GM12874 (cell line): Measurements from ENCODE around the gene ENC1.

ENCODE experiments used
- TF ChIP-seq, protein P1 (sequence below): IDR thresholded peaks from 2 replicates; pipeline ENCODE4 v1.5.1; 2011; ENCODE audit warnings: low read depth, mild to moderate bottlenecking, control low read depth, low read length, moderate library complexity; ENCODE audit not compliant: insufficient read depth

Gene ENC1

DNA sequence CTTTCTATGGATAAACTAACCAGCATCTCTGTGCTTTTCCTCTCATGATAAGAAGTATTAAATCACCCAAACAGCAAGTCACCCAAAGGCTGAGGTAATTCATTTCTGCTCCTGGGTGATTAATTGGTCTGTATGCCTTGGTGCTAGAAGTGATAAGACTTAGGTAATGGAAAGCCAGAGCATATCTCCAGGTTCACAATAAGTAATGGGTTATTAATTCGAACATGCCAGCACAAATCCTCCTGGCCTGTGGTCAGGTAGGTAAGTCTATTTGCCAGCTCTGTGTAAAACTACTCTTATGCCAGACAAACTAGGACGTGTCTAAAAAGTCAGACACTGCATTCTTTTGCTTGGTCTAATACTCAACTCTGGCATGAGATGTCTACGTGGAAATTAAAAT is 11.2 kb upstream of the ENC1 start:
- TF ChIP-seq, protein P1, sequence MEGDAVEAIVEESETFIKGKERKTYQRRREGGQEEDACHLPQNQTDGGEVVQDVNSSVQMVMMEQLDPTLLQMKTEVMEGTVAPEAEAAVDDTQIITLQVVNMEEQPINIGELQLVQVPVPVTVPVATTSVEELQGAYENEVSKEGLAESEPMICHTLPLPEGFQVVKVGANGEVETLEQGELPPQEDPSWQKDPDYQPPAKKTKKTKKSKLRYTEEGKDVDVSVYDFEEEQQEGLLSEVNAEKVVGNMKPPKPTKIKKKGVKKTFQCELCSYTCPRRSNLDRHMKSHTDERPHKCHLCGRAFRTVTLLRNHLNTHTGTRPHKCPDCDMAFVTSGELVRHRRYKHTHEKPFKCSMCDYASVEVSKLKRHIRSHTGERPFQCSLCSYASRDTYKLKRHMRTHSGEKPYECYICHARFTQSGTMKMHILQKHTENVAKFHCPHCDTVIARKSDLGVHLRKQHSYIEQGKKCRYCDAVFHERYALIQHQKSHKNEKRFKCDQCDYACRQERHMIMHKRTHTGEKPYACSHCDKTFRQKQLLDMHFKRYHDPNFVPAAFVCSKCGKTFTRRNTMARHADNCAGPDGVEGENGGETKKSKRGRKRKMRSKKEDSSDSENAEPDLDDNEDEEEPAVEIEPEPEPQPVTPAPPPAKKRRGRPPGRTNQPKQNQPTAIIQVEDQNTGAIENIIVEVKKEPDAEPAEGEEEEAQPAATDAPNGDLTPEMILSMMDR: no peak

DNA sequence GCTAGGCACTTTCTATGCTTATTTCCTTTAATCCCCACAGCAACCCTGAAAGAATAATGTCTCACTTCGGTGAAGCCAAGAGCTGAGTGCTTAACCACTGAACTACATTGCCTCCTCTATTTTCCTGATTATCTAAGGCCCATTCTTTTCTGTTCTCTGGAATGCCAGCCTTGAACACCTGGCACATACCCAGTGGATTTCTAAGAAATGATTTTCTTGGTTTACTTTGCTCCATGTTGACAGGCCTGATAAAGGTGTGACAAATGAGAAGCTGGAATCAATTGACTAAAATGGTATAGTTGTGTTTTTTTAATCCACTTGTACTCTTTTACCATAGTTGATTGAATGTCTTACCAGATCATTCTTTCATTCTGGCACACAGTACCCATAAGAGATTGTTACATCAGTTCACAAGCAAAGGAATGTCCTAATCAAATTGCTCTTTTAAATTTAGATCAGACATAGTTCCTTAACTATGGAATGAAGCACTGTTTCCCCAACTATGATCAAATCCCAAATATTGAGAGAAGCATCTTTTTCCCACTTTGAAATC is 9.0 kb upstream of the ENC1 start:
- TF ChIP-seq, protein P1: no peak

DNA sequence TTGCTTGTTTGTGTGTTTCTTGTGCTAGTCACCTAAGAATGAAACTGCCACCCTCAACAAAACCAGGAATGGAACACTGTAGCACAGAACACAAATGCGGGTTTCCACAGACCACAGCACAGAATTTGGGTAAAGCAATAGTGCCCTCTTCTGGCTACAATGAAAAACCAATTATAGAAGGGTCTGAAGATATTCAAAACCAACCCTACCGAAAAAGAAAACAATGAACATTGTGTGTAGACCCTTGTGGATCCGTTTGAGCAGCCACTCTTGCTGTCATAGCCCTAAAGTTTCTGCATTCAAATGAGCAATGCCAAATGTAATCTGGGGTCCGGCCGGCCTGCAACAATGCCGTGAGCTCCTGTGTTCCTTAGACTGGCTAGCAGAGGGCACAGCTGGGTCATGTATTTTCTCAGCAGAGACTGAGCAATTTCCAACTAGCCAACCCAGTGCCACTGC is 8.3 kb upstream of the ENC1 start:
- TF ChIP-seq, protein P1: peak; percentile 53

DNA sequence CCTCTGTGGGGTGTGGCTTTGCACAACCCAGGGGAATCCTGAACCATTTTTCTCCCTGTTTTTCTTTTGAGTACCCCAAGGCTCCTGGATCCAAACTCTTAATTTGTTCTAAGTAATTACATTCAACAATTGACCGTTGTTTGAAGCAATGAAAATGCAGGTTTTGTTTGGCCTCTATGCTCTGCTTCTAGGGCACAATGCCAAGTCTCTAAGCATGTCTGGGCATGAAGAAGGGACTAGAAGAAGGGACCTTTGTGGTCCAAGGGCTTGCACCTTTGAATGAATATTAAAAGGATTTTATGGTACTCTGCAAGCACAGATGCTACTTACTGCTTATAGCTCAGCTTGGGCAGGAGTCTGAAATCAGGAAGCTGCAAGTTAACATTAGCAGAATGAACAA is 6.6 kb upstream of the ENC1 start:
- TF ChIP-seq, protein P1: no peak

DNA sequence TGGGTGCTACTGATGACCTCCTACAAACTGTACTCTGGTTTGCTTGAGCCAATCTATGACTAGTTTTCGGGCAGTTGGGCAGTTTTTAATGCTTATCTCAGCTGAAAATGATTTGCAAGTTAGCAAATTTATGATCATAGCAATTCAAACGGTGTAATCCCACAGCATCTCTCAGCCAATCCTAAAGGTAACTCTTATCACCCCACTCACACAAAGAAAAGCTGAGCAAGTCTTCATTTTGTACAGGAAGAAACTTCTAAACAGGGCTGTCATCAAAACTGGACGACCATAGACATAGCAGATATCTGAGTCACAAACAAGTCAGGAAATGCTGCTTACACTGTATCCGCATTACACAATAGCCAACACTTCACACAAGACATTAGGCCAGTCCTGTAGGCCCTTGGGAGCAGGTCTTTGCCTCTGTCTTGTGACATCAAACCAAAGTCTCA is 2.6 kb upstream of the ENC1 start:
- TF ChIP-seq, protein P1: no peak

DNA sequence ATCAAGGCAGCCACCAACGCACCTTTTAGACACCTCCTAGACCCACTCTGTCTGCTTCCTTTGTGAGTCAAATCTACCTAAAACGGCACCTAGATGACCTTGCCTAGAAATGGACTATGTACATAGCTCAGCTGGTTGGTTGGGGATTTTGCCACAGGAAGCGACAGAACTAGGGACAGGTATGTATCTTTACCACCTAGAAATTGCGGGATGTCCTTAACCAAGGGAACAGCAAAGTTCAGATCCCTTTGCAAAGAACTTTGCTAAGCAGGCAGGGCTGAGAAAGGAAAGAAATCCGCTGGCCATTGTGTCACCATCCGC is 2.0 kb upstream of the ENC1 start:
- TF ChIP-seq, protein P1: no peak

DNA sequence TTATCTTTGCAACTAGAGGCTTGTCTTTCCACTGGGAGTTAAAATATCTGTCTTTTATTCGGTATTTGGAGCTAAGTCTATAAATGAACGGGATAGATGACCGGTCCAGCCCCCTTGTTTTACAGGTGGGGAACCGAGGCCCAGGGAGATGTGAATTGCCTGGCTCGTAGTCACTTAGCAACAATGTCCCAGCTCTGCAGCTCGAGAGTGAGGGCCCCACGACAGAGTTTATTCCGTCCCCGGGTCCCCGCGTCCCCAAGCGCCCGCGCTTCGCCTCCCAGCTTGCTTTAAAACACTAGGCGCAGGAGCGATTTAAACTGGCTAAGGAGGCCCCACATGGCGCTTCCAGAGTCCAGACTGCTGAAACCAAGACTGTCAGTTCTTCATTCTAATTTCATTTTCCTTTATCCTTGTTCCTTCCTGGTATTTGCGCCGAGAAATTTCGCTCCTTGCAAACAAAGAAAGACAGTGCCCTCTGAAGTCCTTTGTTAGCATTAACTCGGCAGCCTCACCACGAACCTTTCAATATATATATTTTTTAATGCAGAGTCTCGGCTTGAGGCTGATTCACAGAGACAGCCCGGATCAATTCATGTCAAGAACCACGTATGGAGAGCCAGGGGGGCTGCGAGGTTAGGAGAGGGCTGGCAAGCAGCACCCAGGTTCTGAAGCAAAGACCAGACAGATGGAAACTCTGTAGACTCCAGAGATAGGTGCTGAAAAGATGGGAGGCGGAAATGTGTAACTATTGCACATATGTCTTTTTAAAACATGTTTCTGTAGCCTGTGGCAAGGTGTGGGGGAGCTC is 1.4 kb upstream of the ENC1 start:
- TF ChIP-seq, protein P1: peak; percentile 47
